ENCODE measurements around the gene EFNA3.

EFNA3 gene

GRCh38 chr1:155135415-155136028 is 56.9 kb downstream of the EFNA3 start, which contains the start of gene SLC50A1:
Gene SLC50A1 (plus strand): TSS chr1:155135852. CDS start chr1:155135912, 60 bp downstream.
- DNase-seq = peak; percentile 89 to 92

GRCh38 chr1:155136748-155137147 is 58.1 kb downstream of the EFNA3 start:
- DNase-seq = no peak
